Loucy (cell line): ENCODE data around the gene CYP4F3.
A peak's percentile ranks its signal among the peaks of the same experiment; 100 is the strongest.

Experiments
- H2AFZ ChIP-seq: fragments of 200-600 bp; sonication (generic); 2 replicates; pipeline ENCODE4 v1.6.0; 2016; ENCODE audit warnings: antibody characterized with exemption, mild to moderate bottlenecking, low read length, moderate library complexity
- H3F3A ChIP-seq: fragments of 200-600 bp; 2 replicates; pipeline ENCODE4 v1.6.0; 2016; ENCODE audit warnings: antibody characterized with exemption, low read depth, mild to moderate bottlenecking
- H3K27me3 ChIP-seq: fragments of 200-600 bp; sonication (generic); 2 replicates; pipeline ENCODE4 v1.6.1; 2014; ENCODE audit warnings: low read length, mild to moderate bottlenecking; ENCODE audit not compliant: insufficient read depth, poor library complexity, severe bottlenecking
- H3K36me3 ChIP-seq: fragments of 200-600 bp; sonication (generic); 2 replicates; pipeline ENCODE4 v1.6.1; 2016; ENCODE audit warnings: low read length; ENCODE audit not compliant: insufficient read depth
- H3K4me1 ChIP-seq: fragments of 200-600 bp; sonication (generic); 2 replicates; pipeline ENCODE4 v1.5.1; 2014; ENCODE audit warnings: low read length, mild to moderate bottlenecking; ENCODE audit not compliant: insufficient read depth, poor library complexity, severe bottlenecking
- H3K4me2 ChIP-seq: fragments of 200-600 bp; sonication (generic); 2 replicates; pipeline ENCODE4 v1.6.0; 2014; ENCODE audit warnings: antibody characterized with exemption, low read length, low read depth, mild to moderate bottlenecking; ENCODE audit not compliant: poor library complexity, severe bottlenecking
- H3K4me3 ChIP-seq: fragments of 200-600 bp; sonication (generic); 2 replicates; pipeline ENCODE4 v1.5.1; 2014; ENCODE audit warnings: low read length, mild to moderate bottlenecking, mixed read lengths; ENCODE audit not compliant: poor library complexity, severe bottlenecking
- H3K79me2 ChIP-seq: fragments of 200-600 bp; sonication (generic); 2 replicates; pipeline ENCODE4 v1.6.1; 2014; ENCODE audit warnings: low read length; ENCODE audit not compliant: insufficient read depth
- H3K9ac ChIP-seq: fragments of 200-600 bp; sonication (generic); 2 replicates; pipeline ENCODE4 v1.6.0; 2014; ENCODE audit warnings: mild to moderate bottlenecking, low read depth, low read length, moderate library complexity; ENCODE audit not compliant: poor library complexity, severe bottlenecking
- H3K9me2 ChIP-seq: fragments of 200-600 bp; sonication (generic); replicated peaks from 2 replicates; pipeline ENCODE4 v1.6.1; 2016; ENCODE audit warnings: low read depth, low read length, mixed read lengths
- H3K9me3 ChIP-seq: fragments of 200-600 bp; sonication (generic); 2 replicates; pipeline ENCODE4 v1.6.1; 2014; ENCODE audit warnings: mild to moderate bottlenecking, antibody characterized with exemption, low read length, low read depth; ENCODE audit not compliant: insufficient read depth
- H4K20me1 ChIP-seq: fragments of 200-600 bp; sonication (generic); 2 replicates; pipeline ENCODE4 v1.6.0; 2014; ENCODE audit warnings: antibody characterized with exemption, low read length, mild to moderate bottlenecking; ENCODE audit not compliant: insufficient read depth, poor library complexity, severe bottlenecking
- EZH2phosphoT487 ChIP-seq: fragments of 200-600 bp; IDR thresholded peaks from 2 replicates; pipeline ENCODE4 v1.6.1; 2018; ENCODE audit warnings: antibody characterized with exemption, mild to moderate bottlenecking, moderate library complexity, borderline replicate concordance
- TF ChIP-seq, protein P1 (sequence below): fragments of 200-600 bp; sonication (generic); conservative IDR thresholded peaks from 2 replicates; pipeline ENCODE4 v1.5.1; 2014; ENCODE audit warnings: mild to moderate bottlenecking, antibody characterized with exemption, low read length

CYP4F3 gene

DNA sequence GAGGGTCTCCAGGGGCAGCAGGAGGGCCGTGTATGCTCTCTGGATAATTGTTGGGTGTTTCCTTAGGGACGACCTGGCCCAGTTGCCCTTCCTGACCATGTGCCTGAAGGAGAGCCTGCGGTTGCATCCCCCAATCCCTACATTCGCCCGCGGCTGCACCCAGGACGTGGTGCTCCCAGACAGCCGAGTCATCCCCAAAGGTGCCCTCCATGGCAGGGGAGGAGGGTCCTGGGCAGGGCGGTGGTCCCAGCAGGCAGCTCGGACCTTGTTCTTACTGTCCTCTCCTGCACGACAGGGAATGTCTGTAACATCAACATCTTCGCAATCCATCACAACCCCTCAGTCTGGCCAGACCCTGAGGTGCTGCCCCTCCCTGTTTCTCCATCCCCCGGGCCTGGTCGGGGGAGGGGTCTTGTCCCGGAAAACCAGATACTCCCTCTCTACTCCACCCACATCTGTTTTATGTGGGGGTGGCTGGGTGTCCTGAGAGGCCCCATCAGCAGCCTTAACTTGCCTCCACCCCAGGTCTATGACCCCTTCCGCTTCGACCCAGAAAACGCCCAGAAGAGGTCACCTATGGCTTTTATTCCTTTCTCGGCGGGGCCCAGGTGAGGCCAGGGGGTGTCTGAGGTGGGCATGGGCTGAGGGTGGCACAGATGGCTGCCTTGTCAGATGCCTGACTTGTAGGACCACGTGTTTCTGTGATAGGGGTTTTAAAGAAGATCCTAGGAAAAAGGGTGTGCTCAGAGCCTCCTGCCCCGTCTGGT is 12.3 kb upstream of the CYP4F3 start:
- Histone ChIP-seq H3K9me3 (no peaks in the 10 kb centered on the region), H3K27me3 (no peaks in the 10 kb centered on the region), H3K9ac (no peak overlapping the region), H3K4me1 (peaks cover 3% of the 10 kb centered on the region), H3K79me2 (no peaks in the 10 kb centered on the region), H3K9me2 (no peaks in the 10 kb centered on the region), H3K4me2 (no peak overlapping the region), H3K36me3 (no peaks in the 10 kb centered on the region), H3K4me3 (no peak overlapping the region), H2AFZ (no peak overlapping the region), H3F3A (no peaks in the 10 kb centered on the region), H4K20me1 (no peaks in the 10 kb centered on the region)
- TF ChIP-seq EZH2phosphoT487, result no peak
- TF ChIP-seq, protein P1, sequence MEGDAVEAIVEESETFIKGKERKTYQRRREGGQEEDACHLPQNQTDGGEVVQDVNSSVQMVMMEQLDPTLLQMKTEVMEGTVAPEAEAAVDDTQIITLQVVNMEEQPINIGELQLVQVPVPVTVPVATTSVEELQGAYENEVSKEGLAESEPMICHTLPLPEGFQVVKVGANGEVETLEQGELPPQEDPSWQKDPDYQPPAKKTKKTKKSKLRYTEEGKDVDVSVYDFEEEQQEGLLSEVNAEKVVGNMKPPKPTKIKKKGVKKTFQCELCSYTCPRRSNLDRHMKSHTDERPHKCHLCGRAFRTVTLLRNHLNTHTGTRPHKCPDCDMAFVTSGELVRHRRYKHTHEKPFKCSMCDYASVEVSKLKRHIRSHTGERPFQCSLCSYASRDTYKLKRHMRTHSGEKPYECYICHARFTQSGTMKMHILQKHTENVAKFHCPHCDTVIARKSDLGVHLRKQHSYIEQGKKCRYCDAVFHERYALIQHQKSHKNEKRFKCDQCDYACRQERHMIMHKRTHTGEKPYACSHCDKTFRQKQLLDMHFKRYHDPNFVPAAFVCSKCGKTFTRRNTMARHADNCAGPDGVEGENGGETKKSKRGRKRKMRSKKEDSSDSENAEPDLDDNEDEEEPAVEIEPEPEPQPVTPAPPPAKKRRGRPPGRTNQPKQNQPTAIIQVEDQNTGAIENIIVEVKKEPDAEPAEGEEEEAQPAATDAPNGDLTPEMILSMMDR, result no peak

DNA sequence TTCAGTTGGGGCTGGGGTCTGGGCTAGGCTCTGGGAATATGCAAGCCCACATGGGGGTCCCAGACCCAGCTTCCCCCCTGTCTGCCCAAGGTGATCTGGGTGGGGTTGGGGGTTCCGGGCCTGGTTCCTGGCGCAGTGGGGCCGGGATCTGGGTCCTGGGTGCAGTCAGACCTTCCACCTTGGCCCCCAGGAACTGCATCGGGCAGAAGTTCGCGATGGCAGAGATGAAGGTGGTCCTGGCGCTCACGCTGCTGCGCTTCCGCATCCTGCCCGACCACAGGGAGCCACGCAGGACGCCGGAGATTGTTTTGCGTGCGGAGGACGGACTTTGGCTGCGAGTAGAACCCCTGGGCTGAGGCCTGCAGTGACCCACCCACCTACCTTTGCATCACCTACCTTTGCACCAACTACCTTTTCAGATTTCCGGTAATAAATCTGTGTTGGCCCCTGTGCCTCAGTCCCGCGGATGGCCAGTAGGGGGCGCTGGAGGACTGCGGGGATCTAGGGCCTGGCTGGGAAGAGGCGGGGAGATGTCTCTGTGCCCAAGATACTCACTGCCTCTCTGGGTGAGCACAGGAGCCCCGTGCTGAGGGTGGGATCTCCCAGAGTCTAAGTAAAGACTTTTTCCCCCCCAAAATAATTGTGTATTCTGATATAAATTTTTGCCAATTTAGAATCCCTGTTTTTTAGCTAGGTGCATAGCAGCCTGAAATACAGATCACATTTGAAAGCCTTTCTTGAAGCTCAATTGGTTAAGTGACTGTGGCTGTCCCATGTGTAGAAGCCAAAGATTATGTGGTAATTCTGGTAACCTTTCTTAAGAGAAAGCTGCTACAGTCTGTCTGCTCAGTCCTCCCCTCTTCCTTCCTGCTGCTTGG is 11.5 kb upstream of the CYP4F3 start:
- H3K36me3 ChIP-seq, result no peaks in the 10 kb centered on the region
- H3K9me2 ChIP-seq, result no peaks in the 10 kb centered on the region
- no peak overlapping the region for H3K4me3 ChIP-seq
- no peaks in the 10 kb centered on the region for H3K27me3 ChIP-seq
- TF ChIP-seq, protein P1, result peak; percentile 98
- no peak for TF ChIP-seq EZH2phosphoT487
- H3K9ac ChIP-seq, result no peak overlapping the region
- no peak overlapping the region for H2AFZ ChIP-seq
- no peak overlapping the region for H3K4me2 ChIP-seq
- no peaks in the 10 kb centered on the region for H3K9me3 ChIP-seq
- H3K4me1 ChIP-seq, result peaks cover 3% of the 10 kb centered on the region
- no peaks in the 10 kb centered on the region for H3K79me2 ChIP-seq
- H4K20me1 ChIP-seq, result no peaks in the 10 kb centered on the region
- H3F3A ChIP-seq, result no peaks in the 10 kb centered on the region

DNA sequence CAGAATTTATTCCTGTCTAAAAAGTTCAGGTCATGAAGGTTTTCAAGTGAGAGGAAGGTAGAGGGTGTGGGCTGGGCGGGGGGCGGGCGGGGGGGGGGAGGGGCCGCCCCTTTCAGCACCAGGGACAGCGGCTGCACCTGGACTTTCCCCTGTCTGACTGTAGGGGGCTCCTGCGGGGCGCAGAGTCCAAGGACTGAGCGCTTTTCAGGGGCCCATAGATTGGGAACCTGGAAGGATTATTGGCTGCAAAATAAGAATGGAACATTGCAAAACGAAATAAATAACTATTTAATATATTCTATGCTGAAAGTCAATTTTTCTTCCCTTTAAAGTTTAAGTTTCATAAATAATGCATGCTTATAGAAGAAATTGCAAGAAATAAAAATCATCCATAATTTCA is 8.9 kb upstream of the CYP4F3 start:
- H3K4me3 ChIP-seq, result no peak overlapping the region
- no peaks in the 10 kb centered on the region for H3F3A ChIP-seq
- H3K79me2 ChIP-seq, result no peaks in the 10 kb centered on the region
- no peaks in the 10 kb centered on the region for H3K9me3 ChIP-seq
- peaks cover 3% of the 10 kb centered on the region for H3K4me1 ChIP-seq
- H2AFZ ChIP-seq, result no peak overlapping the region
- no peaks in the 10 kb centered on the region for H4K20me1 ChIP-seq
- no peaks in the 10 kb centered on the region for H3K9me2 ChIP-seq
- no peak overlapping the region for H3K9ac ChIP-seq
- no peaks in the 10 kb centered on the region for H3K27me3 ChIP-seq
- no peaks in the 10 kb centered on the region for H3K36me3 ChIP-seq
- H3K4me2 ChIP-seq, result no peak overlapping the region
- TF ChIP-seq EZH2phosphoT487, result no peak
- TF ChIP-seq, protein P1, result peak; percentile 50
